ENCODE results near the gene ABT1.

The ABT1 gene

GRCh38 chr6:26575494-26575939 lies 21.2 kb upstream of the ABT1 start:
- no peak for DNase-seq

GRCh38 chr6:26576407-26576843 lies 20.3 kb upstream of the ABT1 start:
- DNase-seq: no peak

GRCh38 chr6:26576929-26577719 lies 19.6 kb upstream of the ABT1 start:
- DNase-seq: no peak

- no peak for DNase-seq
Measured at GRCh38 chr6:26577720-26578072, 19.1 kb upstream of the ABT1 start.

- no peak for DNase-seq
Measured at GRCh38 chr6:26578279-26578678, 18.5 kb upstream of the ABT1 start.

- DNase-seq: no peak
Measured at GRCh38 chr6:26578741-26579140, 18.0 kb upstream of the ABT1 start.

- DNase-seq: no peak
Measured at GRCh38 chr6:26581164-26581915, 15.4 kb upstream of the ABT1 start.

GRCh38 chr6:26588965-26589364 lies 7.8 kb upstream of the ABT1 start:
- DNase-seq: no peak

GRCh38 chr6:26592649-26593048 lies 4.1 kb upstream of the ABT1 start:
- no peak for DNase-seq

- no peak for DNase-seq
Measured at GRCh38 chr6:26593278-26594130, 3.2 kb upstream of the ABT1 start.

GRCh38 chr6:26594131-26594498 lies 2.6 kb upstream of the ABT1 start:
- DNase-seq: no peak

GRCh38 chr6:26594730-26595632 lies 1.8 kb upstream of the ABT1 start:
- DNase-seq: no peak

GRCh38 chr6:26595669-26596269 lies 984 bp upstream of the ABT1 start:
- peak; percentile 71 for DNase-seq

- DNase-seq: no peak
Measured at GRCh38 chr6:26597389-26597766, 625 bp downstream of the ABT1 start.

GRCh38 chr6:26597821-26598220 lies 1.1 kb downstream of the ABT1 start:
- DNase-seq: no peak

GRCh38 chr6:26598267-26598666 lies 1.5 kb downstream of the ABT1 start:
- DNase-seq: no peak

- no peak for DNase-seq
Measured at GRCh38 chr6:26599134-26599533, 2.4 kb downstream of the ABT1 start.

- no peak for DNase-seq
Measured at GRCh38 chr6:26599591-26599990, 2.8 kb downstream of the ABT1 start.

- DNase-seq: no peak
Measured at GRCh38 chr6:26600759-26601158, 4.0 kb downstream of the ABT1 start.

- DNase-seq: no peak
Measured at GRCh38 chr6:26602262-26602661, 5.5 kb downstream of the ABT1 start.

- no peak for DNase-seq
Measured at GRCh38 chr6:26604026-26604425, 7.3 kb downstream of the ABT1 start.

- DNase-seq: no peak
Measured at GRCh38 chr6:26604797-26605196, 8.0 kb downstream of the ABT1 start.

Data from DMS153 (cell line).